Stimulated activated CD8-positive, alpha-beta memory T cell treated with anti-CD3 and anti-CD28 coated beads, Interleukin-15, amount 100 ng/mL, for 4 hours (primary cell): ENCODE measurements around the gene MAB21L1.

Source experiments
- DNase-seq, 2 donors: peaks; one replicate each; pipeline ENCODE4 v3.0.0-alpha.2; 2020; ENCODE audit warnings: low read depth in 2 of 2

MAB21L1 gene

GRCh38 chr13:35479706-35480105 lies 3.2 kb upstream of the MAB21L1 start:
- no peak for DNase-seq

DNA sequence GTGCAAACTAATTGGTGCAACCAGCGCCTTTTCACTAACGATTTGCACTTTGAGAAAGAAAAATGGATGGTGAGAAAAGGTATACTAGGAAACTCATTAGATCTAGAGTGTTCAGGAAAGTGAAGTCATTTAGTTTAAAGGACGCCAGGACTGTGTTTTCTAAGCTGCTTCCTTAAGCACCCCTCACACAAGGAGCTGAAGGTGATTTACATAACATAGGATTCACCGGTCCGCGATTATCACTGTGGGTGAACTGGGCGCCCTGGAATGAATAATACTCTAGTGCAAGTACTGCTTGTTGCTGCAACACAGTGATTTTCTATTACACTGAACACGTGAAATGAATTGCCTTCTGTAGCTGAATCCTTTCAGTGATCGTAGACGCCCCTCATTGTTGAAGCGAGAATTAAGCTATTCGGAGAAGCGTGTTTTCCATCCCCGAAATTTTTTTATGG lies 2.6 kb upstream of the MAB21L1 start:
- DNase-seq, result no peak

GRCh38 chr13:35478271-35479037 lies 2.0 kb upstream of the MAB21L1 start:
- DNase-seq, result no peak

DNA sequence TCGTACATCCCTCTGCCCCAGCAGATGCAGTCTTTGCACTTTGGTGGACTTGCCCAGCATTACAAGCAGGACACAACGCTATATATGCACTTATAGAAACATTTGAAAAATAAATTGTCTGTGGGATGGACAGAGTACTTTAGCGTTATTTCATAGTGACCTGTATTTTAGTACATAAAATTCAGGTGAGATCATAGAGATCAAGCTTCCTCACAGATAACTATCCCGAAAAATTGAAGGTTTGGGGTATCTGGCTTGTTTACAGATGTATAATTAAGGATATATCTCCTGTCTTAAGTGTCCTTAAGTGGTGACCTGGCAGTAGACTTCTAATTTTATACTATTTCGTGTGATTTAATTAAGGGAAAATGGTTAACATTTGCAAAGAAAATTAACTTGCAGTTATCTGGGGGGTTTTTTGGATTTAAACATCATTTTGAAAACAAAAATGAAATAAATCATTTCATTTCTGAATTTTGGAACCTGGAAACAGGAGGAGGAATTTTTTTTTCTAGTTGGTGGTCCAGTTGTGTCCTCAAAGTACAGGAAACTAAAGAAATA lies 977 bp upstream of the MAB21L1 start:
- DNase-seq, result no peak

- DNase-seq, result no peak
Observed at GRCh38 chr13:35475212-35475959, 1.1 kb downstream of the MAB21L1 start.

DNA sequence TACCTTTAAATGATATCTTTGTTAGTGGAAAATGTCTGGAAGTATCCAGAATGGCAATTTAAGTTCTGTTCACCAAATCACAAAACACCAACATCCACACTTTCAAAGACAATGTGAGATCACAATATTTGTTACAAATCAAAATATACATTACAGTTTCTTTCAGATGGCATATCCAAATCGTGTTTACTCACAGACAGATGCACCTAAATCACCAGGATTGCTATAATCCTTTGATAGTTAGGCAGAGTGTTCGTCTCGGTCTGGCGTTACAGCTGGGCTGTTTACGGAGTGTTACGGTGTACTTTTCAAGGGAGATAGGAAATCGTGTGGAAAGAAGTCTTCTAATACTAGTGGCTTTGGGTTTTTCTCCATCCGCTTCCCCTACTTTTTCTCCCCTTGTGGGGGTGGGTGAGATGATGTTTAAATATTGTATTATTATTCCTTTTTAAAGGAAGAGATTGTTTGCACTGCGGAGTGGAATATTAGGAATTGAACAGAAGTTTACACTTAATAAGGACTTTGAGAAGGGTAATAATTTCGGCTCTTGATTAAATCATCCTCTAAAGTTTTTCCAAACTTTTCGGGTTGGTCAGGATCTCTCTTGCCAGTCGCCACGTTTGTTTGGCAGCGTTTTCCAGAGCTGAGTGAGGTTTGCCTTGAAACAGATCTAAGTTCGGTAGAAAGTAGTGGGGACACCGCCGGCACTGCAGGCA lies 1.8 kb downstream of the MAB21L1 start:
- DNase-seq, result no peak

- DNase-seq, result no peak
Observed at GRCh38 chr13:35473802-35474201, 2.7 kb downstream of the MAB21L1 start.

GRCh38 chr13:35473206-35473775 lies 3.2 kb downstream of the MAB21L1 start:
- DNase-seq, result no peak

DNA sequence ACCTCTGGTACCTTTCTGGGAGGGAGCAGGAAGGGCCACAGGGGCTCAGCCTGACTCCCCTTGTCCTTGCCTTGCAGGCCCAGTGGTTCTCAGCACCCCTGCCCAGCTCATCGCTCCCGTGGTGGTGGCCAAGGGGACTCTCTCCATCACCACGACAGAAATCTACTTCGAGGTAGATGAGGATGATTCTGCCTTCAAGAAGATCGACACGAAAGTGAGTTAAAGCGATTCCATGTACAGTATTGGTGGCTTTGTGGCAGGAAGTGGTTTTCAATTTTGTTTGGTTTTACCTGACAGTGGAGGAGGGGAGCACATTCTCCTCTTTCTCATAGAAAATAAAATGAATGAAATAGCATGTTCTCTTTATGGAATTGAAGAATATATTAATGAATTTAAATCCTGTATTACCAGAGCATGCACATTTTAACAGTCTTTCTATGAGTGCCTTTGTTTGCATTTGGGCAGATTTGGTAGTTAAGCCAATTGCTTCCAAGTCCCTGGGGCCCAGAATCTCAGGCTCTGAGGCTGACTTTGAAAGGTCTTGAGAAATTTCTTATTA lies 4.1 kb downstream of the MAB21L1 start:
- no peak for DNase-seq

- no peak for DNase-seq
Observed at GRCh38 chr13:35471706-35472322, 4.7 kb downstream of the MAB21L1 start.

DNA sequence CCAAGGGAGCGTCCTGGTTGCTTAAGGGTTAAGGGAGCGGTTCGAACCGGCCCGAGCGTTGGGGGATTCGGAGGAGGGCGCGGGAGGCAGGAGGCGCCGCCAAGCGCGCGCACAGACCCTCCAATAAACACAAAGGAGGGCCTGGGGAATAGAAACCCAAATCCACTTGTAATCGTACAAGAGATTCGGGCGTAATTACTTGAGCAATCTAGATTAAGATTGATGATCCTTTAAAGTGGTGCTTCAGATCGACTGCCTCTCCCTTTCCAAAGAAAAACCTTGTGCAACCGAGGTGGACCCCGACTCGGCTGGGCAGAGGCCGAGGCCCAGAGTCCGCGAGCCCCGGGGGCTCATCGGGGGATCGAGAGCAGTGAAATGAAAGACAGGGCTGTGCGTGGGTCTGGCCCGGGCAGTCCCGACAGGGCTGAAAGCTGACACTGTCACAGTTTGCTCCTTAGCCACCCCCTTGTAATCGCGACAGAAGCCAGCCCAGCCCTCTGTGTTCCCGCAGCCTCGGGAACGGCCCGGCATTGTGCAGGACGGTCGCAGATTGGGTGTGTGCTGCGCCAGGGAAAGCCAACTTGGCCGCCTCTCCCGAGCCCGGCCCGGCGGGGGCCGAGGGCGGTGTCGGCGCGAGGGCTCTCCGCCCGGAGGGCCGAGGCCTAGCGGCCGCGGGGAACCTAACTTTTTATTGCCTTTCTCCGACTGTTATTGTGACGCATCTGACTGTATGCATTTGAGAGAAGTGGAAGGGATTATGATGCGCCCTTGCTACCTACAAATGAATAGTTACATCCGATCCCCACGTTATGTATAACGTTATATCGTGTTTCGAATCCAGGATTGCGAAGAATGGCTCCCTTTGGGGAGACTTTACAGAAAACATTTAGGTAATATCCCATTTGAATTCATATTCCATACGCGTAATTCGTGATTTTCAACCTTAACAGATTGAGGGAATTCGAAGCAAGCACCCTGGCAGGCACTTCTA lies 5.5 kb downstream of the MAB21L1 start:
- no peak for DNase-seq

DNA sequence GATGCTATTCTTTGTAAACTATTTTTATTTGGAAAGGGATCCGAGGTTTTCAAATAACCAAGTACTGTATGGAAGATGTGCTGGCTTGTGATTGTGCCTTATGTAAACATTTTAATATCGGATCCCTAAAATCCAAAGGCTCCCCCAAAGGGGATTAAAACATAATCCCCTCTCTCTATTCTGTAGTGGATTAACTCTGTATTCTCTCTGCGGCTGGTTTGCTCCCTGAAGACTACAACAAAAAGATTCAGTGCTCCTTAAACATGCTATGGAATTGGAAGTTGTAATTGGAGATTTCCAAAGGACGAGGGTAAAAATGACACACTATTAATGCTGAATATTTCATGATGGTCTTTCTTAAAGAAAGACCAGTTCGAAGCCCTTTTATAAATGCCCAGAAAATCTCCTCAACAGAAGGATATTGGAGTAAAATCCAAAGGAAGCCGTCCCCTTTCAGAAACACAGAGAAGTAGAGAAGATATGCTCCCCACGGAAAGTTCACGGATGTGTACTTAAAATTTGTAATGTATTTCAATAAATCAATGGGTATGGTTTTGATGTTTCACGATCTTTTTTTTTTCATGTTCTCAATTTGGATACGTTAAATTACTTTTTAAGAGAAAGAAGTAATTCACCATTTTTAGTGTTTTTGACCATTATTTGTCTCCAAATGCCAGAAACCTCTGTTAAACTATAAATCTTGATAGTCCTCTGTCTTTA lies 6.5 kb downstream of the MAB21L1 start:
- DNase-seq, result no peak

DNA sequence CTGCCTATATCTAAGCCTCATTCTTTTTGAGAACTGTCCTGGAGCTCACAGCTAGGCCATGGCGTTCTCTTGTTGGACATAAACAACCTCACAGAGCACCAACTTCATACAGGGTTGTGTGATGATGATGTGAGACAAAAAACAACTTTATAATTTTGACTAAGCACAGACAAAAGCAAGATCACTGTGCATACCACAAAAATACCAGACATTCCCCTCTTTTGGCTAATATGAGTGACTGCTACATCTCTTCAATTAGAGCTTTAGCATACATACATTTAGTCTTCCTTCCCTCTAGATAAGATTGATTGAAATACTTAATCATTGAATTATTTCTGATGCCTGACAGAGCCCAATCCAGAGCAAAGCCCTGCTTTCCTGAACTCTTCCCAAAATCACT lies 8.3 kb downstream of the MAB21L1 start:
- no peak for DNase-seq

- no peak for DNase-seq
Observed at GRCh38 chr13:35465371-35465770, 11.1 kb downstream of the MAB21L1 start.

- no peak for DNase-seq
Observed at GRCh38 chr13:35460061-35460460, 16.4 kb downstream of the MAB21L1 start.

GRCh38 chr13:35457258-35457657 lies 19.2 kb downstream of the MAB21L1 start:
- DNase-seq, result no peak

- no peak for DNase-seq
Observed at GRCh38 chr13:35455022-35455421, 21.5 kb downstream of the MAB21L1 start.

DNA sequence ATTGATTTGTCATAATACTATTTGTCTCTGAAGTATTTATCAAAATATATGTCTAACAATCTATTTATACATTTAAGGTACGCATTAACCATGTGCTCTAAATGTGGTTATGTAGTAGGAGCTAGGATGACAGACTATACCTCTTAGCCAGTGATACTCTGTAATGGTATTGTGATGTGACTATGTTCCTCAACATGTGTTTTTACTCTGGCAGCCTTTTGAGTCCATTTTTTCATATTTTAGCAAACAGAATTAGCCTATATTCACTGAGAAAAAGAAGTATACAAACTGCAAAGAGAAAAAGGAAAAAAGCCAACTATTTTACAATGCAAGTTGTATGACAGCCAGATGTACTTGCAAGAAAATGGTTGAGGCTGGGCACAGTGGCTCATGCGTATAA lies 26.7 kb downstream of the MAB21L1 start:
- DNase-seq, result no peak

DNA sequence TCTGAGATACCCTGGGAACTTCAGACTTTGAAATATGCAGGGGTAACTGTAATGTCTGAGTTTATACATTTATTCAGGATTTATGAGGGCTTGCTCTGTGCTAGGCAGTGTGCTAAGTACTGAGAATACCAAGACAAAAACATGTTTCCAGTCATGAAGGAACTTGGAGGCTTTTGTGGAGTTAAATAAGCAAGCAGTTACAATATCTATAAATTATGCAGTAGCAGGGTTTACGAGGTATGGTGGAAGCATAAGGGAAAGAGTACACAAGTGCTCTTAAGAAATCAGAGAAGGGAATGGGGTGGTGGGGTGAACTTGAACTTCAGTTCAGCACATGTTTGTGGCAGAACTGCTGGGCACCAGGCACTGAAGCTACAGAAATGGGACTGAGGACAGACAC lies 28.0 kb downstream of the MAB21L1 start:
- DNase-seq, result no peak
